Uterus (tissue), 2 donors: ENCODE measurements around the gene PORCN.

Experiments
- POLR2A ChIP-seq, 2 donors: fragments of 450-650 bp; IDR thresholded peaks; one replicate each; pipeline ENCODE4 v1.6.1; 2016; ENCODE audit warnings: antibody characterized with exemption in 2 of 2, mild to moderate bottlenecking in 1 of 2, moderate library complexity in 1 of 2
- TF ChIP-seq, protein P1 (sequence below), 4 experiments: fragments of 200-600 bp in 2 of 4; fragments of 450-650 bp in 2 of 4; sonication (generic) in 2 of 4; IDR thresholded peaks; one replicate each; pipeline ENCODE4 v1.5.1; 2016 to 2019; ENCODE audit warnings: antibody characterized with exemption in 4 of 4, mild to moderate bottlenecking in 2 of 4, moderate library complexity in 1 of 4

GRCh38 chrX:48474127-48474526 is 34.7 kb upstream of the PORCN start:
- TF ChIP-seq, protein P1, sequence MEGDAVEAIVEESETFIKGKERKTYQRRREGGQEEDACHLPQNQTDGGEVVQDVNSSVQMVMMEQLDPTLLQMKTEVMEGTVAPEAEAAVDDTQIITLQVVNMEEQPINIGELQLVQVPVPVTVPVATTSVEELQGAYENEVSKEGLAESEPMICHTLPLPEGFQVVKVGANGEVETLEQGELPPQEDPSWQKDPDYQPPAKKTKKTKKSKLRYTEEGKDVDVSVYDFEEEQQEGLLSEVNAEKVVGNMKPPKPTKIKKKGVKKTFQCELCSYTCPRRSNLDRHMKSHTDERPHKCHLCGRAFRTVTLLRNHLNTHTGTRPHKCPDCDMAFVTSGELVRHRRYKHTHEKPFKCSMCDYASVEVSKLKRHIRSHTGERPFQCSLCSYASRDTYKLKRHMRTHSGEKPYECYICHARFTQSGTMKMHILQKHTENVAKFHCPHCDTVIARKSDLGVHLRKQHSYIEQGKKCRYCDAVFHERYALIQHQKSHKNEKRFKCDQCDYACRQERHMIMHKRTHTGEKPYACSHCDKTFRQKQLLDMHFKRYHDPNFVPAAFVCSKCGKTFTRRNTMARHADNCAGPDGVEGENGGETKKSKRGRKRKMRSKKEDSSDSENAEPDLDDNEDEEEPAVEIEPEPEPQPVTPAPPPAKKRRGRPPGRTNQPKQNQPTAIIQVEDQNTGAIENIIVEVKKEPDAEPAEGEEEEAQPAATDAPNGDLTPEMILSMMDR (IDR thresholded peaks at IDR 0.05): no peak
- no peak for TF ChIP-seq POLR2A (IDR thresholded peaks at IDR 0.05)
